ENCODE results near the gene C11orf86.
"Not testable (repeated sequence)": the region's sequence is repeated elsewhere in the genome, so short reads cannot be mapped to it uniquely, and the experiment has no call there.

- not testable (repeated sequence) for TF ChIP-seq CTCF (IDR thresholded peaks at IDR 0.05 in 2 of 3, conservative IDR thresholded peaks at IDR 0.05 in 1 of 3; ENCODE audit: borderline replicate concordance in 1 of 3, insufficient read depth in 1 of 3, low read depth in 2 of 3, low read length in 2 of 3); TCF7L2 (IDR thresholded peaks at IDR 0.05; ENCODE audit: borderline replicate concordance, extremely low read depth, insufficient read depth, insufficient read length); EZH2 (IDR thresholded peaks at IDR 0.05); SIN3A (IDR thresholded peaks at IDR 0.05; ENCODE audit: low read depth); JUND (IDR thresholded peaks at IDR 0.05)
These were observed 13.4 kb upstream of the C11orf86 start for GRCh38 chr11:66961691-66962213.
